Right hindlimb (tissue), 1 donor: Measurements from ENCODE around the gene GOLGA3.

Source experiments
- DNase-seq: peaks from one replicate; pipeline ENCODE4 v3.0.0-alpha.2; 2018

GOLGA3 gene

DNA sequence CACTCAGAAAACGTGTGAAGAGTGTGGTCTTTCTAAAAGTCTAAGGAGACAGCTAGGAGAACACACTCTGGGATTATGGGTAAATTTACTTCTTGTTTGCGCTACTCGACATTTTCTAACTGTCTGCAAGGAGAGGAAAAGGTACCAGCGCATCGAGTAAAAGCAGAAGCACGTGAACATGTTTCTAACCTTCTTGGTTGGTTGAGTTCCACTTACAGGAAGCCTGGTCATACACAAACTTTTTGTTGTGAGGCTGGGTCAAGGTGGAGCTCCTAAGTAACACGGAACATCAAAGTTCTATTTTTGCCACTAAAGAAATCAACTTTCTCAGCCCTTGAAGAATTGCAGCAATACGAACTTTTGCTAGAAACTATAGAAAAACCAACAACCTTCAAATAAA is 87.0 kb downstream of the GOLGA3 start:
- DNase-seq = no peak

DNA sequence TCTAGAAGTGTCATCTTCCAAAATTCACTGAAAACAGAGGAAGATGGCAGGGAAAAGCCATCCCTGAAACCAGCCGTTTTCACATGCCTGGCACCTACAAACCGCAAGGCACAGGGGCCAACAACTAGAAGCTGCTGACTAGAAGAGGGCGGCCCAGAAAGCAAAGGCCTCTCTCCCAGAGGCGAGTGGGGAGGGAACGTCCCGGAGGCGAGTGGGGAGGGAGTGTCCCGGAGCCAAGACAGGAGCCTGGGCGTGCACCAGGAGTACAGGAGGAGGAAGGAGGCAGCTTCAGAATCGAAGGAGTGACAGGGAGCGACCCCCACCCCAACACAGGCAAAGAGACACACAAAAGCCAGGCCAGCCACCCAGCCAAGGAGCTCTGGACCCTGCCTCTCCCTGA is 88.0 kb downstream of the GOLGA3 start:
- no peak for DNase-seq

- DNase-seq = no peak
Observed at GRCh38 chr12:132740313-132740646, 88.4 kb downstream of the GOLGA3 start.

GRCh38 chr12:132739600-132740312 is 88.9 kb downstream of the GOLGA3 start:
- no peak for DNase-seq

GRCh38 chr12:132736913-132737312 is 91.8 kb downstream of the GOLGA3 start:
- no peak for DNase-seq

DNA sequence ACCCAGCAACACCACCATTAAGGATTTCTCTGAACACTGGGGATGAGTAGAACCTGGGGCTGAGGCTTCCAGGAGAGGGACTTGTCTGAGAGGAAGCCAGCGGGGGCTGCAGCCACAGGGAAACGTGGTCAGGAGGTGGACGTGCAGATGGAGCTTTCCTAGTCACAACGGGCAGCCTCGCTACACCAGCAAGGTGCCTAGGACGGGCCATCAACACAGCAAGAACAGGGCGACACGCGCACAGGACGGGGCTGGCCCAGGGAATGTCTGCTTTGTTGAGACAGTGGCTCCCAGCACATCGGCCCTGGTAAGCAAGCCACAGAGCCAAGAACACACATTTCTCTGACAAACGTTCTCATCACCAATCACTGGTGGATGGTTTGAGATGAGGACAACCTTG is 92.3 kb downstream of the GOLGA3 start:
- DNase-seq = no peak

DNA sequence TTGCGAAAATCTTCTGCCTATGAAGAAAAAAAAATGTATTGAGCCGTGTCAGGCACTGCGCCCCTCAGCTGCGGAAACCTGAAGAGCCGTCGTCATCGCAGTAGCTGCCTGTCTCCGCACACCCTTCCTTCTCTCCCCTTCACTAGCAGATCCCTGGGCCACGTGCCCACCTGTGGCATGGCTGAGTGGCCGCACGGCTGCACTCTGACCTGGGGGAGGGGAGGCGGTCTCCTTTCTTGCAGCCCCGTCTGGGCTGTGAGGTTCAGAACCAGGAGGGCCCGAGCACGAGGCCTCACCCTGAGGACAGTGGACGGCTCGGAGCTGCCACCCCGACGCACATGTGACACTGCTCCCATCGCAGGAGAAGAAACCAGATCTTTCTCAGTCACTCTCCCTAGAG is 93.2 kb downstream of the GOLGA3 start:
- no peak for DNase-seq

DNA sequence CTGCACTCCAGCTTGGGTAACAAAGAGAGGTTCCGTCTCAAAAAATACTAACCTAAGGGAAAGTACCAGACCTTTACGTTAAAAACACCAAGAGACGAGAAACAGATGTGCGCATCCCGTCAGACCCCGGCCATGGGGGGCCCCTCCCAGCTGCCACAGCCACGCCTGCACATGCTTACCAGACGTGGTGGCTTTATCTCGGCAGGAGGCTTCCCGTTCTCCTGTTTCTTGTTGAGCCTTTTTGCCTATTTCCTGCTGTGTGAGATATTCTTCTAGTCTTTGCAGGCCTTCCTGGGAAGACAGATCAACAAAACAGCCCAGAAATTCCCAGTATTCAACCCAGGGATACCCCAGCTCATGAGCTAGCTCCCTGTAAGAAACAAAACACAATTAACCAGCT is 94.5 kb downstream of the GOLGA3 start:
- no peak for DNase-seq

- DNase-seq = no peak
Observed at GRCh38 chr12:132731574-132731973, 97.1 kb downstream of the GOLGA3 start.

DNA sequence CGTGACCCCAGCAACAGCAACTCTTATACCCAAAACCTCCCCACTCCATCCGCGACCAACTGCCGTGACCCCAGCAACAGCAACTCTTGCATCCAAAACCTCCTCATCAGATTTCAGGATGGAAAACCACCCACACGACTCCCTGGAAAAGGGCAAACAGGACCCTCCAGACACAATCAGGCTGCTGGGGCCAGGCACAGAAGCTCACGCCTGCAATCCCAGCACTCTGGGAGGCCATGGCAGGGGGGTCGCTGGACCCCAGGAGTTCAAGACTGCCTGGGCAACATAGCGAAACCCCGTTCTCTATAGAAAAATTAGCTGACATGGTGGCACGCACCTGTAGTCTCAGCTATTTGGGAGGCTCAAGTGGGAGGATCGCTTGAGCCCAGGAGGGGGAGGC is 98.3 kb downstream of the GOLGA3 start:
- no peak for DNase-seq

- no peak for DNase-seq
Observed at GRCh38 chr12:132729541-132730320, 98.9 kb downstream of the GOLGA3 start.

GRCh38 chr12:132728502-132728901 is 100.2 kb downstream of the GOLGA3 start:
- no peak for DNase-seq

DNA sequence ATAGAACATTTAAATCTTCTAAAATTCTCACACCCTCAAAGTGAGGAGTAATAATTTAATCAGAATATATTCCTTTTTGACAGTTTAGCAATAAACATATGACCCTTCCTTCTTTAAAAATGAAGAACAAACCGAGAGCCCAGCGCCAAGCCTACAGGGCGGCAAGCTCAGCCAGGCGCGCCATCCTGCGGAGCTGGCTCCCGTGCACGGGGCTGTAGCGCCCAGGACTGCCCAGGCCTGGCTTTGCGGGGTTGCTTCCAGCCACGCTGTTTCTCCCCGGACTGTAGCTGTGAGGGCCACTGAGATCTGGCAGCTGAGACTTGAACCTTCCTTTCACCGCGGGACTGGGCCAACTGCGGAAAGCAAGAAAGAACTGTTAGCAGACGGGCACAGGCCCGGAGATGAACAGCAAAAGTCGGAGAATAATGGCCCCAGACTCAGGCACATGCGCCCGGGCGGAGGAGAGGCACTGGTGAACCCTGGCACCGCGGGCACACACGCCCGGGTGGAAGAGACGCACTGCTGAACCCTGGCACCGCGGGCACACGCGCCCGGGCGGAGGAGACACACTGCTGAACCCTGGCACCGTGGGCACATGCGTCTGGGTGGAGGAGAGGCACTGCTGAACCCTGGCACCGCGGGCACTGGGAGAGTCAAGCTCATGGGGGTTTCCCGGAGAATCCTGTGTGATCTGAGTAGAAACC is 101.4 kb downstream of the GOLGA3 start:
- DNase-seq = no peak

GRCh38 chr12:132726386-132726785 is 102.3 kb downstream of the GOLGA3 start:
- DNase-seq = no peak

- DNase-seq = peak; percentile 62
Observed at GRCh38 chr12:132724506-132725241, 104.0 kb downstream of the GOLGA3 start.

DNA sequence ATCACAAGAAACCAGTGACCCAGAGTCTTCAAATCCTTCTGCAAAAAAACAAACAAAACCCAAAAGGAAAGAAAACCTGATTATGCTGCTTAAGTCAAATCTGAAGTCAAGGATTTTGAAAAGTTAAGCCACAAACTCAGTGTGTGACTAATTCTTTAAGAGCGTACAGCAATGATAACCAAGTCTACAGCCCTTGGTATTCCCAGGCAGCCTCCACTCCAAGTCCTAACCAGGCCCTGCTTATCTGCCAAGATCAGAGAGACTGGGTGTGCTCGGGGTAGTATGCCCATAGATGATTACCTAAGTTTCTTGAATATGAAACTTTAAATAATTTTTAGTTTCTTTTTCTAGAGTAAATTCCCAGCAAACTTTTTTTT is 104.9 kb downstream of the GOLGA3 start:
- DNase-seq = no peak

DNA sequence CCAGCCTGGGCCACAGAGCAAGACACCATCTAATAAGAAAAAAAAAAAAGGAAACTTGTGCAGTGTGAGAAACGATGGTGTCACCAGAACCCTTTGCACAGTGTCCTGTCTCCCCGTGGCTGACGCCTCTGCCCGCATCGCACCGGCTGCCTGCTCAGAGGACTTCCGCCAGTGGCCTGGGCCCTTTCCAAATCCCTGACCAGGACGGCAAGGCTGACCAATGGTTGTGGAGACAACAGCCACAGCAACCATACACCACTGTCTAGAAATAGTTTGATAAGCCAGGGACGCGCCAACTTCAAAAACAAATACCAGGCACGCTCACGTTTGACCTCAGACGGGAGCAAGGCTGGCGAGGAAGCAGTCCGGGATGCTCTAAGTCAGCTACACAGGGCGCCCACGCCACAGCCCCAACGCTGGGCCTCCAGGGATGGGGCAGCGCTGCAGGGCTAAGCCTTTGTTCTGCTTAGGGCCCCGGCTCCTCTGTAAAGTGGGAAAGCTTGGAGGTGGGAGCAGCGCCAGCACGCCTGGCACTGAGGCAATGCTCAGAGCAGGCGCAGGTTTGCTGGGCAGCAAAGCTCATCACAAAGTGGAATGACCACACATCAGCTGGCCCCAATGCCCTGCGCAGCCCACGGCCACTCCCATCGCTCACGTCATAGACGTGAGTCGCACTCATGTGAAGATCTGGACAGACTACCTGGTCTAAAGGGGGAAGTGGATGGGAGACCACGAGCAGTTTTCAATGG is 105.5 kb downstream of the GOLGA3 start:
- no peak for DNase-seq

DNA sequence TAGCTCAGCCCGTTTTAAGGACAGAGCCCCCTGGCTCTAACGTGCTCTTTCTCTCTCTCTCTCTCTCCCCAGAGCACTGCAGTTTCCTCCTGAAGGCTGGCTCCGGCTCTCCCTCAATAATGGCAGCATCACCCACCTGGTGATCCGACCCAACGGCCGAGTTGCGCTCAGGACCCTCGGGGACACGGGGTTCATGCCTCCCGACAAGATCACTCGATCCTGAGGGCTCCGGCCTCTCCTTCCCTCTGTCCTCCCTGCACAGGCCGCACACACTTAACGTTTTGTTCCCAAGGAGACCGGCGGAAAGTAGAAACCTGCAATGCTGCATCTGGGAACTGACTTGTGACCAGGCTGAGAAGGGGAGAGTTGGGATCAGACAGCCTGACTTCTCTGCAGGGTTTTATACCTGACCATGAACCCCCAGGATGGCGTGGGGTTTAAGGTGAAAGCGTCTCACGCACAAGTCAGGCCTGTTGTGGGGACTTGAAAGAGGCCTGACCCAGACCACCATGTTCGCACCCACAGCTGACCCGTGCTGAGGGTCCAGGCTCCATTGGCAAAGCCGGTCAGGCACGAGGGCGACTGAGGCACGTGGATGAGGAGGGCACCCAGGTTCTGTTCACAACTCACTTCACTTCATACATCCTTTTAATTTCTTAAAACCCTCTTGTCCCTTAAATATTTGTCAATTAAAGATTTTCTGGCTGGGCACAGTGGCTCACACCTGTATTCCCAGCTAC is 107.9 kb downstream of the GOLGA3 start:
- DNase-seq = no peak

DNA sequence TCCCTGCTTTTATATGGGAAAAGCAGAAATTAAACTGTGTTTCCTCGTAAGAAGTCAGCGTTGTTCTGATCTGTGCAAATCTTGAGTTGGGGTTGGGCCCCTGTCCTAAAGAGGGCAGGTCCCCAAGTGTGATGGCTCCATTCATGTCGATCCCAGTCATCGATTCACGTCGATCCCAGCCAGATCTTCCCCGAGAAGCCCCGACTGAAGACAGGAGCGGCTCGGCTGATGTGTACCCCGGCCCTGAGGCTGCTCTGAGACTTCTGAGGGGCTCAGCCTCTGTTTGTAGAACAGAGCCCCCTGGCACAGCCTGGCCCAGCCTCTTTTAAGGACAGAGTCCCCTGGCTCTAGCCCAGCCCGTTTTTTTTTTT is 108.7 kb downstream of the GOLGA3 start:
- no peak for DNase-seq

GRCh38 chr12:132719141-132719953 is 109.3 kb downstream of the GOLGA3 start:
- no peak for DNase-seq
